Uterus (tissue), 2 donors: ENCODE measurements around the gene EIF4H.

Experiments used
- CTCF ChIP-seq, 4 experiments: fragments of 200-600 bp in 2 of 4; fragments of 450-650 bp in 2 of 4; sonication (generic) in 2 of 4; IDR thresholded peaks; one replicate each; pipeline ENCODE4 v1.5.1; 2016 to 2019; ENCODE audit warnings: antibody characterized with exemption in 4 of 4, mild to moderate bottlenecking in 2 of 4, moderate library complexity in 1 of 4
- POLR2A ChIP-seq, 2 donors: fragments of 450-650 bp; IDR thresholded peaks; one replicate each; pipeline ENCODE4 v1.6.1; 2016; ENCODE audit warnings: antibody characterized with exemption in 2 of 2, mild to moderate bottlenecking in 1 of 2, moderate library complexity in 1 of 2

DNA sequence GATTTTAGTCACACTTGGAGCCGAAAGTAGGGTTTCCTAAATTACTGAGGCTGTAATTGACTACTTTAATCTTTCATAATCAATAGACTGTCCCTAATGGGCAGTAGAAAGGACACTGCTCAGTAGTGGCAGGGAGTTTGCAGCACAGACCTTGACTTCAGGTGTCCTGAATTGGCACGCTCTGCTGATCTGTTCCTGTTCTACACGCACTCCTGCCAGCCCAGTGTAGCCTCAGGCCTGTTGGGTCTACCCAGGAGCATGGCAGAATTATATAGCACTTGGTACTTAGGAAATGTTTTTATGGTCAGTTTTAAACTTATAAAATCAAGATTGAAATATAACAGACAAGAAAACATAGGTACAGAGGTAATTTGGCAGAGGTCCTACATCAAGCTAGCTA lies 9.0 kb downstream of the EIF4H start:
- TF ChIP-seq CTCF (IDR thresholded peaks at IDR 0.05) (no peak), POLR2A (IDR thresholded peaks at IDR 0.05) (no peak)
